ENCODE data around the gene WDR64. TPM values are rescaled to one million over a fixed set of nuclear protein-coding genes. Genes with fewer than 3 reads are reported as not detected.

WDR64 gene
- total RNA-seq, 4 donors from 2014 or later: not detected

DNA sequence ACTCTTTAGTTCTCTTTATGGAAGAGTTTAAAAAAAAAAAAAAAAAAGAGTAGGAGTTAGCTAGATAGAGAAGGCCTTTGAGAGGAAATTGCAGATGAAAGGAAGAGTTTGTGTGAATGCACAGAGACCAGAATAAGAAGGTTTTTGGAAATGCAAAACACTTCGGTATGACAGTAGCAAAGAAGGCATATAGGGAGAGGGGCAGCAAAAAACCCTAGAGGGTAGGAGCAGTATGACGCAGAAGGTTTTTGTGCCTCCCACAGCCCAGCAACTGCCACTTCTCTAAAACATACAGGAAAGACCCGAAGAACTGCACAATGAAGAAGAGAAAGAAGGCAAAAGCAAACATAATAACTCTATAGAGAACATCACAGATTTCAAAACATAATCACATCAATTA, 84.3 kb downstream of the WDR64 start:
- Histone ChIP-seq H3K27me3 (no peaks in the 10 kb centered on the region), H3K4me3 (no peak overlapping the region), H3K4me1 (no peaks in the 10 kb centered on the region), H3K27ac (no peak overlapping the region), H3K36me3 (no peaks in the 10 kb centered on the region), H3K9me3 (no peaks in the 10 kb centered on the region)
- TF ChIP-seq, protein P1, sequence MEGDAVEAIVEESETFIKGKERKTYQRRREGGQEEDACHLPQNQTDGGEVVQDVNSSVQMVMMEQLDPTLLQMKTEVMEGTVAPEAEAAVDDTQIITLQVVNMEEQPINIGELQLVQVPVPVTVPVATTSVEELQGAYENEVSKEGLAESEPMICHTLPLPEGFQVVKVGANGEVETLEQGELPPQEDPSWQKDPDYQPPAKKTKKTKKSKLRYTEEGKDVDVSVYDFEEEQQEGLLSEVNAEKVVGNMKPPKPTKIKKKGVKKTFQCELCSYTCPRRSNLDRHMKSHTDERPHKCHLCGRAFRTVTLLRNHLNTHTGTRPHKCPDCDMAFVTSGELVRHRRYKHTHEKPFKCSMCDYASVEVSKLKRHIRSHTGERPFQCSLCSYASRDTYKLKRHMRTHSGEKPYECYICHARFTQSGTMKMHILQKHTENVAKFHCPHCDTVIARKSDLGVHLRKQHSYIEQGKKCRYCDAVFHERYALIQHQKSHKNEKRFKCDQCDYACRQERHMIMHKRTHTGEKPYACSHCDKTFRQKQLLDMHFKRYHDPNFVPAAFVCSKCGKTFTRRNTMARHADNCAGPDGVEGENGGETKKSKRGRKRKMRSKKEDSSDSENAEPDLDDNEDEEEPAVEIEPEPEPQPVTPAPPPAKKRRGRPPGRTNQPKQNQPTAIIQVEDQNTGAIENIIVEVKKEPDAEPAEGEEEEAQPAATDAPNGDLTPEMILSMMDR (IDR thresholded peaks at IDR 0.05): no peak
- TF ChIP-seq EP300 (IDR thresholded peaks at IDR 0.05): no peak
- no peak for TF ChIP-seq POLR2AphosphoS5 (IDR thresholded peaks at IDR 0.05)
- TF ChIP-seq POLR2A (IDR thresholded peaks at IDR 0.05): no peak
- WGBS: 77% methylated on average over 3 of the region's 3 CpGs
- no peak for DNase-seq (ENCODE audit: low spot score in 2 of 2)

DNA sequence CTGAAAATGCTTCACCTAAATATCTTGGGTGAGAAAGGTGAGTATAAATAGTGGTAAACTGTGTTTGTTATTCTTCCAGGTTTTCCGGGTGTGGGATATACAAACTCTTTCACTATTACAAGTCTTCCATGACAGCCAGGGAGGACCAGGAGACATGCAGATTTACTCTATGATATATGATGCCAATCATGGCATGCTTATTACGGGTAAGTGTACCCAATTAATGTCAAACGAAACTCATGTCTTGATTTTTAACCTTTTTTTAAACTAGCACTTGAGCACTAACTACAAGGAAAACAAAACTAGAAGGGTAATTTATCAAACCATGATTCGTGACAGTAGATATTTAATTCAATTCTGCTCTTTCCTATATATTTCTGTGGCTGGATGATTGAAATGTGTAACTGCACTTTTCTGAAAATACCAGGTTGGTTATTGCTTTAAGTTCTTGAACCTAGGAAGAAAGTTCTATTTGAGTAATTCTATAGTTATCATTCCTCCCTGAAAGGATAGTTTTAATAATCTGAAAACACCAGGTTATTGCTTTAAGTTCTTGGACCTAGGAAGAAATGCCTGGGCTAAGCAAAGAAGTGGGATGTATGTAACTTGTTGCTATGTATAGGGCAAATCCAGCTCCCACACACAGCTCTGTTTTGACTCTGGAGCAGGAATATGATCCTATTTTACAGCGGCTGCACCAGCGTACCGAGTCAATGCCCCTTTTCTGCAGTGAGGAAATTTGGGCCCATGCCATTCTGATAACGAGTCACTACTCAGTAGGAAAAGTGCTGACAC, 86.4 kb downstream of the WDR64 start:
- H3K36me3 ChIP-seq: no peaks in the 10 kb centered on the region
- no peak for TF ChIP-seq POLR2AphosphoS5 (IDR thresholded peaks at IDR 0.05)
- TF ChIP-seq, protein P1 (IDR thresholded peaks at IDR 0.05): no peak
- TF ChIP-seq EP300 (IDR thresholded peaks at IDR 0.05): no peak
- no peak for TF ChIP-seq POLR2A (IDR thresholded peaks at IDR 0.05)
- WGBS: 75% methylated on average over 8 of the region's 8 CpGs

DNA sequence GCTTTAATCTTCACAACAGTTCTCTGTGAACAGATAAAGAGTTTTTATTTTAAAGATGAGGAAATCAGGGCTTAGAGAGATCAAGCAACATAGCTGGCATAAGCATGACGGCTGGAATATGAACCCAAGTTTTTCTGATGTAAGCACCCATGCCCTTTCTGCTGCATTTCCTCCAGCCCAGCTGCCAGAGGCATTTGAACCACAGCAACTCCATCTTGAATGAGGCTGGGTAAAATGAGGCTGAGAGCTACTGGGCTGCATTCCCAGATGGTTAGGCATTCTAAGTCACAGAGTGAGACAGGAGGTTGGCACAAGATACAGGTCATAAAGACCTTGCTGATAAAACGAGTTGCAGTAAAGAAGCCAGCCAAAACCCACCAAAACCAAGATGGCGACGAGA, 90.0 kb downstream of the WDR64 start:
- Histone ChIP-seq H3K9me3 (no peaks in the 10 kb centered on the region), H3K4me3 (no peak overlapping the region), H3K4me1 (no peaks in the 10 kb centered on the region), H3K27me3 (no peaks in the 10 kb centered on the region), H3K27ac (no peak overlapping the region), H3K36me3 (no peaks in the 10 kb centered on the region)
- WGBS: 65% methylated on average over 4 of the region's 4 CpGs
- TF ChIP-seq, protein P1 (IDR thresholded peaks at IDR 0.05): no peak
- TF ChIP-seq POLR2AphosphoS5 (IDR thresholded peaks at IDR 0.05) (no peak), EP300 (IDR thresholded peaks at IDR 0.05) (no peak), POLR2A (IDR thresholded peaks at IDR 0.05) (no peak)
- no peak for DNase-seq (ENCODE audit: low spot score in 2 of 2)

More for the DNA sequence above, 86.4 kb downstream of the WDR64 start:
- DNase-seq (ENCODE audit: low spot score in 2 of 2): no peak
- no peak overlapping the region for H3K4me3 ChIP-seq
- no peak overlapping the region for H3K27ac ChIP-seq
- H3K27me3 ChIP-seq: no peaks in the 10 kb centered on the region
- H3K4me1 ChIP-seq: no peaks in the 10 kb centered on the region
- H3K9me3 ChIP-seq: no peaks in the 10 kb centered on the region

DNA sequence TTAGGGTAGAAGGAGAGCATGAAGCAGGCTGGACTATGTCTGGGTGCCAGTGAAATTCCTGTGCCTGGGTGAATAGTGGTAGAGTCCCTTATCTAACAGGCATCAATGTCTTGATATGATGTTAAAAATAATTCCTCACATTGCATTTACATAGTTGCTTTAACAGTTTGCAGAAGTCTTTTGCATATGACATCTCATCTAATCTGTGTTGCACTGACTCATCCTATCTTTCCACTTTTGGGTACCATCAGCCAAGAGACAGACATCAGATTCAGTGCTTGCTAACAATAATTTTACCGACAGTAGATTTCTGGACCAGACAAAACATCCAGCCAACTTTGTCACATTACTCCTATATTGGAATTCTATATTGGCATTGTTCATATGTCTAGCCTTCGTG, 92.5 kb downstream of the WDR64 start:
- Histone ChIP-seq H3K4me1 (peaks cover 5% of the 10 kb centered on the region), H3K4me3 (no peak overlapping the region), H3K27ac (no peak overlapping the region), H3K9me3 (no peaks in the 10 kb centered on the region), H3K27me3 (no peaks in the 10 kb centered on the region), H3K36me3 (no peaks in the 10 kb centered on the region)
- TF ChIP-seq, protein P1 (IDR thresholded peaks at IDR 0.05): no peak
- TF ChIP-seq POLR2AphosphoS5 (IDR thresholded peaks at IDR 0.05) (no peak), EP300 (IDR thresholded peaks at IDR 0.05) (no peak)
- no peak for DNase-seq (ENCODE audit: low spot score in 2 of 2)
- WGBS: 67% methylated on average over 2 of the region's 2 CpGs

DNA sequence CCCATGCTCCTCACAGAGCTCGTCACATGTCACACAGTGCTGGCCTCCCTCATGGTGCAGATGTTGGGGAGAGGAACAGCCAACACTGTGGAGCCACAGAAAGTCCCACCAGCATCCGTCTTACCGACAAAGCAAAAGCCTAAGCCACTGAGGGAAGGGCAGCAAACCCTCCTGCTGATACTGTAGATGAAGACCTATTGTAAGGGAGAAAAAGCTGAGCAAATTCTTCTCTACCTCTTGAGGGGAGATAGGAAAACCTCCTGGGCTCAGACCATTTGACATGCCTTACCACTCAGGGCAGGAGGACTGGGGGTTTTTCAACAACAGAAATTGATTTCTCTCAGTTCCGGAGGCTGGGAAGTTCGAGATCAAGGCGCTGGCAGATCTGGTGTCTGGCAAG, 95.9 kb downstream of the WDR64 start:
- no peak for DNase-seq (ENCODE audit: low spot score in 2 of 2)
- Histone ChIP-seq H3K9me3 (no peaks in the 10 kb centered on the region), H3K27me3 (no peaks in the 10 kb centered on the region), H3K4me1 (peaks cover 9% of the 10 kb centered on the region), H3K4me3 (no peak overlapping the region), H3K36me3 (no peaks in the 10 kb centered on the region), H3K27ac (no peak overlapping the region)
- TF ChIP-seq POLR2AphosphoS5 (IDR thresholded peaks at IDR 0.05) (no peak), EP300 (IDR thresholded peaks at IDR 0.05) (no peak), POLR2A (IDR thresholded peaks at IDR 0.05) (no peak)
- TF ChIP-seq, protein P1 (IDR thresholded peaks at IDR 0.05): no peak
- WGBS: 96% methylated on average over 6 of the region's 6 CpGs
